Caco-2 (cell line): ENCODE data around the gene SIRT3. TPM values are rescaled to one million over a fixed set of nuclear protein-coding genes. Genes with fewer than 3 reads are reported as not detected.

ENCODE experiments used
- BruUV-seq: library from RNA; stranded (reverse); fragments of 400-500 nt; replicated peaks from 2 replicates; lab custom pipeline; 2021; lab: Mats Ljungman, UMichigan
- CTCF ChIA-PET: fragments of 300-600 bp; sonication (Branson Sonifier 250); formaldehyde crosslinking; loops from one replicate; lab custom pipeline; 2022; ENCODE audit warnings: antibody characterized with exemption; lab: Charles Lee
- POLR2A ChIA-PET: fragments of 300-600 bp; sonication (Branson Sonifier 250); formaldehyde crosslinking; loops from one replicate; lab custom pipeline; 2022; ENCODE audit warnings: antibody characterized with exemption; lab: Charles Lee
- DNase-seq, 2 experiments: peaks; one replicate each; pipeline versions ENCODE4 v3.0.0 to v3.0.0-alpha.2; 2020 to 2022
- H3K27me3 ChIP-seq: replicated peaks from 2 replicates; pipeline ENCODE4 v1.6.0; 2011; ENCODE audit warnings: low read length; ENCODE audit not compliant: control insufficient read depth, insufficient read depth
- H3K36me3 ChIP-seq: 2 replicates; pipeline ENCODE4 v1.5.1; 2011; ENCODE audit warnings: low read length; ENCODE audit not compliant: control insufficient read depth, insufficient read depth
- H3K4me1 ChIP-seq: fragments of 250-450 bp; sonication (Bioruptor Pico); 2 replicates; pipeline ENCODE4 v1.5.1; 2020; ENCODE audit warnings: mild to moderate bottlenecking
- H3K4me3 ChIP-seq: 2 replicates; pipeline ENCODE4 v1.5.1; 2011; ENCODE audit warnings: low read depth, mild to moderate bottlenecking, control low read depth, low read length
- H3K9me3 ChIP-seq: fragments of 250-450 bp; sonication (Bioruptor Pico); 2 replicates; pipeline ENCODE4 v1.5.1; 2020; ENCODE audit warnings: mild to moderate bottlenecking, moderate library complexity
- H3K27ac Mint-ChIP-seq: one replicate; pipeline ENCODE4 v1.8.0; 2022; ENCODE audit warnings: mixed read lengths; ENCODE audit not compliant: unreplicated experiment
- H3K27me3 Mint-ChIP-seq: one replicate; pipeline ENCODE4 v1.8.0; 2022; ENCODE audit warnings: mixed read lengths; ENCODE audit not compliant: insufficient read depth, unreplicated experiment
- H3K36me3 Mint-ChIP-seq: one replicate; pipeline ENCODE4 v1.8.0; 2022; ENCODE audit warnings: mild to moderate bottlenecking, mixed read lengths; ENCODE audit not compliant: insufficient read depth, unreplicated experiment
- H3K4me1 Mint-ChIP-seq: one replicate; pipeline ENCODE4 v1.8.0; 2022; ENCODE audit warnings: low read depth, mixed read lengths; ENCODE audit not compliant: unreplicated experiment
- H3K4me3 Mint-ChIP-seq: one replicate; pipeline ENCODE4 v1.8.0; 2022; ENCODE audit warnings: mild to moderate bottlenecking, moderate library complexity, mixed read lengths; ENCODE audit not compliant: unreplicated experiment
- H3K9me3 Mint-ChIP-seq: one replicate; pipeline ENCODE4 v1.8.0; 2022; ENCODE audit warnings: mixed read lengths; ENCODE audit not compliant: unreplicated experiment
- CTCF ChIP-seq, 2 experiments: fragments of 200-600 bp in 1 of 2; IDR thresholded peaks; 1 replicate in 1 of 2; 2 replicates in 1 of 2; pipeline versions ENCODE4 v1.5.1 to v1.8.0; 2011 to 2022; ENCODE audit warnings: antibody characterized with exemption in 1 of 2, control low read depth in 1 of 2, inconsistent platforms in 1 of 2, low read depth in 1 of 2, low read length in 1 of 2, mild to moderate bottlenecking in 1 of 2, moderate library complexity in 1 of 2; ENCODE audit not compliant: insufficient read depth in 1 of 2, severe bottlenecking in 1 of 2, unreplicated experiment in 1 of 2
- intact Hi-C: fragments of 100-400 bp; cut with micrococcal nuclease; formaldehyde crosslinking; loops from one replicate; pipeline ENCODE4 v1.10.0; 2022; ENCODE audit not compliant: unreplicated experiment
- total RNA-seq: library from RNA; stranded (reverse); gene quantifications from 2 replicates; pipeline ENCODE4 v1.2.3, GENCODE V29; 2022

SIRT3 gene
- total RNA-seq, 1 experiment from 2014 or later, result 24.6 TPM

GRCh38 chr11:255816-256215 is 19.7 kb upstream of the SIRT3 start:
- ChIA-PET CTCF (no interaction called here), POLR2A (no interaction called here)
- Histone ChIP-seq H3K27me3 (no peaks in the 10 kb centered on the region), H3K4me3 (no peak overlapping the region), H3K9me3 (no peaks in the 10 kb centered on the region), H3K4me1 (no peaks in the 10 kb centered on the region), H3K36me3 (peaks cover 3% of the 10 kb centered on the region)
- no peak for TF ChIP-seq CTCF (IDR thresholded peaks at IDR 0.05; ENCODE audit: insufficient read depth in 1 of 2, low read depth in 1 of 2, low read length in 1 of 2, severe bottlenecking in 1 of 2, unreplicated experiment in 1 of 2)
- Mint-ChIP-seq H3K27ac (no peak overlapping the region), H3K4me3 (no peak overlapping the region), H3K36me3 (peaks cover 47% of the 10 kb centered on the region), H3K27me3 (no peaks in the 10 kb centered on the region), H3K4me1 (no peaks in the 10 kb centered on the region), H3K9me3 (peaks cover 14% of the 10 kb centered on the region)
- no peak for DNase-seq
- no TSS peak for BruUV-seq
- intact Hi-C loops, result no loop called here

- BruUV-seq, result no TSS peak
Measured at GRCh38 chr11:255176-255575, 19.0 kb upstream of the SIRT3 start.

GRCh38 chr11:253886-254270 is 17.7 kb upstream of the SIRT3 start:
- no peaks in the 10 kb centered on the region for H3K4me1 Mint-ChIP-seq
- ChIA-PET POLR2A (no interaction called here), CTCF (no interaction called here)
- no peak for DNase-seq
- Histone ChIP-seq H3K9me3 (no peaks in the 10 kb centered on the region), H3K4me3 (no peak overlapping the region), H3K27me3 (no peaks in the 10 kb centered on the region), H3K4me1 (no peaks in the 10 kb centered on the region), H3K36me3 (peaks cover 5% of the 10 kb centered on the region)
- H3K36me3 Mint-ChIP-seq, result peaks cover 59% of the 10 kb centered on the region
- peaks cover 9% of the 10 kb centered on the region for H3K9me3 Mint-ChIP-seq
- intact Hi-C loops, result no loop called here
- no peak overlapping the region for H3K27ac Mint-ChIP-seq
- BruUV-seq, result no TSS peak
- H3K4me3 Mint-ChIP-seq, result no peak overlapping the region
- no peaks in the 10 kb centered on the region for H3K27me3 Mint-ChIP-seq
- no peak for TF ChIP-seq CTCF (IDR thresholded peaks at IDR 0.05; ENCODE audit: insufficient read depth in 1 of 2, low read depth in 1 of 2, low read length in 1 of 2, severe bottlenecking in 1 of 2, unreplicated experiment in 1 of 2)

More at GRCh38 chr11:255176-255575, 19.0 kb upstream of the SIRT3 start:
- DNase-seq, result no peak
- peaks cover 52% of the 10 kb centered on the region for H3K36me3 Mint-ChIP-seq
- H3K27ac Mint-ChIP-seq, result no peak overlapping the region
- intact Hi-C loops, result no loop called here
- peaks cover 9% of the 10 kb centered on the region for H3K9me3 Mint-ChIP-seq
- H3K4me1 ChIP-seq, result no peaks in the 10 kb centered on the region
- peaks cover 3% of the 10 kb centered on the region for H3K36me3 ChIP-seq
- no peaks in the 10 kb centered on the region for H3K27me3 Mint-ChIP-seq
- H3K9me3 ChIP-seq, result no peaks in the 10 kb centered on the region
- H3K4me3 Mint-ChIP-seq, result no peak overlapping the region
- H3K4me1 Mint-ChIP-seq, result no peaks in the 10 kb centered on the region
- ChIA-PET CTCF (interaction anchor here (1.0 kb wide), 1 partner anchor 193 kb away, joined by 4 read pairs; no protein-coding TSS in a partner anchor), POLR2A (no interaction called here)
- no peak for TF ChIP-seq CTCF (IDR thresholded peaks at IDR 0.05; ENCODE audit: insufficient read depth in 1 of 2, low read depth in 1 of 2, low read length in 1 of 2, severe bottlenecking in 1 of 2, unreplicated experiment in 1 of 2)
- no peak overlapping the region for H3K4me3 ChIP-seq
- H3K27me3 ChIP-seq, result no peaks in the 10 kb centered on the region
